PC-9 (cell line): ENCODE data around the gene NARF. TPM values are rescaled to one million over a fixed set of nuclear protein-coding genes. Genes with fewer than 3 reads are reported as not detected.

ENCODE experiments used
- BruUV-seq: library from RNA; stranded (reverse); fragments of 400-500 nt; replicated peaks from 2 replicates; lab custom pipeline; 2021; lab: Mats Ljungman, UMichigan
- CTCF ChIA-PET: fragments of 300-600 bp; sonication (Branson Sonifier 250); formaldehyde crosslinking; loops from one replicate; lab custom pipeline; 2022; ENCODE audit warnings: antibody characterized with exemption; lab: Charles Lee
- POLR2A ChIA-PET: fragments of 300-600 bp; sonication (Branson Sonifier 250); formaldehyde crosslinking; loops from one replicate; lab custom pipeline; 2022; ENCODE audit warnings: antibody characterized with exemption; ENCODE audit not compliant: unreplicated experiment; lab: Charles Lee
- DNase-seq, 2 experiments: peaks; one replicate each; pipeline versions ENCODE4 v3.0.0 to v3.0.0-alpha.2; 2015 to 2022; ENCODE audit warnings: mixed read lengths in 1 of 2
- H2AFZ ChIP-seq: fragments of 200-600 bp; sonication (generic); 2 replicates; pipeline ENCODE4 v1.8.1; 2017; ENCODE audit warnings: antibody characterized with exemption
- H3F3A ChIP-seq: fragments of 200-600 bp; sonication (generic); 2 replicates; pipeline ENCODE4 v1.8.1; 2017; ENCODE audit warnings: antibody characterized with exemption, mild to moderate bottlenecking, low read depth; ENCODE audit not compliant: insufficient read depth
- H3K27ac ChIP-seq: fragments of 200-600 bp; sonication (generic); 2 replicates; pipeline ENCODE4 v1.6.1; 2016; ENCODE audit warnings: mixed run types
- H3K27me3 ChIP-seq: fragments of 200-600 bp; sonication (generic); 2 replicates; pipeline ENCODE4 v1.6.1; 2016; ENCODE audit warnings: low read depth, mixed run types; ENCODE audit not compliant: insufficient read depth
- H3K36me3 ChIP-seq: fragments of 200-600 bp; sonication (generic); 2 replicates; pipeline ENCODE4 v1.6.1; 2016; ENCODE audit warnings: low read depth, mixed run types
- H3K4me1 ChIP-seq: fragments of 200-600 bp; sonication (generic); replicated peaks from 2 replicates; pipeline ENCODE4 v1.6.1; 2016; ENCODE audit warnings: mixed run types; ENCODE audit not compliant: insufficient read depth
- H3K4me2 ChIP-seq: fragments of 200-600 bp; sonication (generic); 2 replicates; pipeline ENCODE4 v1.6.1; 2017; ENCODE audit warnings: mixed run types
- H3K4me3 ChIP-seq: fragments of 200-600 bp; sonication (generic); 2 replicates; pipeline ENCODE4 v1.6.1; 2016; ENCODE audit warnings: mixed run types
- H3K79me2 ChIP-seq: fragments of 200-600 bp; sonication (generic); 2 replicates; pipeline ENCODE4 v1.6.1; 2017; ENCODE audit warnings: low read depth, mixed run types
- H3K9me2 ChIP-seq: fragments of 200-600 bp; sonication (generic); 2 replicates; pipeline ENCODE4 v1.8.1; 2017; ENCODE audit warnings: mild to moderate bottlenecking; ENCODE audit not compliant: insufficient read depth
- H3K9me3 ChIP-seq: fragments of 200-600 bp; sonication (generic); 2 replicates; pipeline ENCODE4 v1.8.1; 2016; ENCODE audit warnings: low read depth; ENCODE audit not compliant: insufficient read depth
- H4K20me1 ChIP-seq: fragments of 200-600 bp; sonication (generic); 2 replicates; pipeline ENCODE4 v1.8.1; 2017; ENCODE audit not compliant: insufficient read depth
- CTCF ChIP-seq: fragments of 200-600 bp; sonication (generic); conservative IDR thresholded peaks from 2 replicates; pipeline ENCODE4 v1.6.1; 2017; ENCODE audit warnings: mixed run types, antibody characterized with exemption, mild to moderate bottlenecking, moderate library complexity
- EZH2 ChIP-seq: fragments of 200-600 bp; sonication (generic); IDR thresholded peaks from 2 replicates; pipeline ENCODE4 v1.8.0; 2017; ENCODE audit warnings: antibody characterized with exemption, low read depth
- intact Hi-C: fragments of 100-400 bp; cut with micrococcal nuclease; formaldehyde crosslinking; loops from one replicate; pipeline ENCODE4 v1.10.0; 2022; ENCODE audit not compliant: unreplicated experiment
- total RNA-seq: library from RNA; stranded (reverse); gene quantifications from 2 replicates; pipeline ENCODE4 v1.2.3, GENCODE V29; 2021

NARF gene
- total RNA-seq, 1 experiment from 2014 or later, result 57.2 TPM

DNA sequence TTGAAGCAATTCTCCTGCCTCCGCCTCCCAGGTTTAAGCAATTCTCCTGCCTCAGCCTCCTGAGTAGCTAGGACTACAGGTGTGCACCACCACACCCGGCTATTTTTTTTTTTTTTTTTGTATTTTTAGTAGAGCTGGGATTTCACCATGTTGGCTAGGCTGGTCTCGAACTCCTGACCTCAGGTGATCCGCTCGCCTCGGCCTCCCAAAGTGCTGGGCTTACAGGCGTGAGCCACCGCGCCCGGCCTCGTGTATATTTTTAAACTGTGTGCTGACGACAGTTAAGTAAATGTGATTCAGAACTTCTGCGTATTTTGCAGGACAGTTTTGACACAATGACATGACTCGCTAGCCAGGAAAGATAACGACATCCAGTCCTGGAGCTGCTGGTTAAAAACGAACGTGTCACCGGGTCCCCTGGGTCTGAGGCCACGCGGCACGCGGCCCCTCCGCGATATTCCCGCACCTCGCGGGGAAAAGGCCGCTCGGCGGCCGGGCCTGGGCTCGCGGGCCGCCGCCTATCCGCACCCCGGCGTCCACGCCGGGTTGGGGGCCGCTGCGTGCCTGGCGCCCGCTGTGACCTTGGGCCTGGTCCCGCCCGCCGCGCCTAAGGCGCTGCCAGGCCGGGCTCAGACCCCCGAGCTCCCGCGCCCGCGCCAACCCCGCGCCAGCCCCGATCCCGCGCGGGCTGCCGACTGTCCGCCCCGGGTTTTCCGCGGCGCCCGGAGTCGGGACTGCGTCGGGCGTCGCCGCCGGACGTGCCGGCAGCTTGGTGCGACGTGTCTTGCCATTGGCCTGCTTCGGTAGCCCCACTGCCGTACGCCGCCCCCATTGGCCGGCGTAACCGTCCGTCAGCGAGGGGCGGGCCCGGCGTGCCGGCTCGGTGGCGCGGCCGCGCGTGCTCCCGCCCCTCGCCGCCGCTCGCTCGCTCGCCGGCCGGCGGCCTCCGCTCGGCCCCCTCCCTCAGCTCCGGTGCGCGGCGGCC, 60.6 kb downstream of the NARF start, which contains the start of gene FOXK2:
TSS of gene FOXK2 (plus strand) at position 907 of the 985 bp plus-strand sequence. CDS start 157 bp downstream, outside the sequence.
- POLR2A ChIA-PET, result interaction anchor here (0.5 to 0.7 kb wide), 3 partner anchors 10 to 251 kb away, joined by 3 to 11 read pairs (median 3); no protein-coding TSS in a partner anchor
- intact Hi-C loops, result no loop called here
- H3K27me3 ChIP-seq, result no peaks in the 10 kb centered on the region
- BruUV-seq, result TSS peak; percentile 26
- H3K9me2 ChIP-seq, result no peaks in the 10 kb centered on the region
- CTCF ChIA-PET, result interaction anchor here (0.5 kb wide), 2 partner anchors 10 to 16 kb away, joined by 5 to 6 read pairs; no protein-coding TSS in a partner anchor
- peak within 1 kb of the TSS; percentile 90 for H3K4me2 ChIP-seq
- H4K20me1 ChIP-seq, result peaks cover 25% of the 10 kb centered on the region
- TF ChIP-seq CTCF (no peak), EZH2 (no peak)
- peak; percentile 78 to 96 for DNase-seq
- peak within 1 kb of the TSS; percentile 79 for H3K4me3 ChIP-seq
- H3K36me3 ChIP-seq, result no peaks in the 10 kb centered on the region
- peak within 1 kb of the TSS; percentile 80 for H2AFZ ChIP-seq
- H3K79me2 ChIP-seq, result peaks cover 41% of the 10 kb centered on the region
- H3K4me1 ChIP-seq, result peaks cover 18% of the 10 kb centered on the region
- peak within 1 kb of the TSS; percentile 84 for H3K27ac ChIP-seq
- peaks cover 36% of the 10 kb centered on the region; the same call in 1 of the 2 replicates for H3F3A ChIP-seq
- H3K9me3 ChIP-seq, result no peaks in the 10 kb centered on the region

DNA sequence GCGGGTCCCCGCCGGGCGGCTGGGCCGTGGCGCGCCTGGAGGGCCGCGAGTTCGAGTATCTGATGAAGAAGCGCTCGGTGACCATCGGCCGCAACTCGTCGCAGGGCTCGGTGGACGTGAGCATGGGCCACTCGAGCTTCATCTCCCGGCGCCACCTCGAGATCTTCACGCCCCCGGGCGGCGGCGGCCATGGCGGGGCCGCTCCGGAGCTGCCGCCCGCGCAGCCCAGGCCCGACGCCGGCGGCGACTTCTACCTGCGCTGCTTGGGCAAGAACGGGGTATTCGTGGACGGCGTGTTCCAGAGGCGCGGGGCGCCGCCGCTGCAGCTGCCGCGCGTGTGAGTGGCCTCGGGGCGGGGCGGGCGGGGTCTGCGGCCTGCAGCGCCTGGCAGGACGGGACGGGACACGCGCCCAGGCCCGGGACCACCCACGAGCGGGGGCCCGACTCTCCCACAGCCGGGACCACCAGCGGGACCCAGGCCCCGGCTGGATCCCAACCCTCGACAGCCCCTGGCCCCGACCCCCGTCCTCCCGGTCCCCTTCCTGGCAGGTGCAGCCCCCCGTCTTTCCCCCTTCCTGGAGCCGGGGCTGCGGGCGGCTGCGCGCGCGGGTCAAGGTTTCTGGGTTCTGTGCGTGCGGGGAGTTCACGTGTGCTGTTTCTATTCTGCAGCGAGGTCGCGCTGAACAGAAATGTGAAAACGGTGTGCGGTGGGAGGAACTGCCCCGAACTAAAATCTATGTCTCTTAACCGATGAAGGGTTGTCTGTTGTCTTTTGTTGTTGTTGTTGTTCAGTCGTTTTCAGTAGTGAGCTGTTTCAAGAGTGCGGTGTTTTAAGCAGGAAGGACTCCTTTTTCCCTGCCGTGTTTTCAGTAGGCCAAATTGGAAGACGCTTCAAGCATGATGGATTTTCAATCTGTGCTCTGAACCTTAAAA, 61.7 kb downstream of the NARF start:
- CTCF ChIA-PET, result interaction anchor here (0.5 to 0.6 kb wide), 3 partner anchors 9 to 170 kb away, joined by 3 to 5 read pairs (median 3); no protein-coding TSS in a partner anchor
- Histone ChIP-seq H3K4me2 (peak overlapping the region; percentile 90), H3F3A (peaks cover 36% of the 10 kb centered on the region; the same call in 1 of the 2 replicates), H2AFZ (no peak overlapping the region), H3K27me3 (no peaks in the 10 kb centered on the region), H3K9me2 (no peaks in the 10 kb centered on the region), H3K9me3 (no peaks in the 10 kb centered on the region), H3K4me1 (peaks cover 18% of the 10 kb centered on the region), H3K79me2 (peaks cover 53% of the 10 kb centered on the region), H4K20me1 (peaks cover 33% of the 10 kb centered on the region), H3K36me3 (no peaks in the 10 kb centered on the region), H3K27ac (peak overlapping the region; percentile 27), H3K4me3 (peak overlapping the region; percentile 79)
- DNase-seq, result no peak
- TF ChIP-seq EZH2 (no peak), CTCF (no peak)
- POLR2A ChIA-PET, result interaction anchor here (0.5 to 0.8 kb wide), 3 partner anchors 9 to 252 kb away, joined by 3 to 6 read pairs (median 3); no protein-coding TSS in a partner anchor
- BruUV-seq, result no TSS peak
- intact Hi-C loops, result loop anchor here (1.0 to 10.0 kb wide), 2 partner anchors 26 to 165 kb away; partner anchors contain the start of gene TEX19
